ENCODE data around the gene SLC22A31. TPM values are rescaled to one million over a fixed set of nuclear protein-coding genes. Genes with fewer than 3 reads are reported as not detected.

SLC22A31 gene
- total and polyA plus RNA-seq, 2 donors (not counting 1 experiment from before 2014, with no cell fraction given) = 0.17 to 0.24 TPM

- no peak overlapping the region for H3K4me3 ChIP-seq (replicated peaks in 1 of 4; ENCODE audit: control extremely low read depth in 1 of 4, insufficient read depth in 1 of 4, low read depth in 3 of 4, low read length in 4 of 4)
- no peaks in the 10 kb centered on the region for H3K27me3 ChIP-seq (ENCODE audit: control insufficient read depth, insufficient read depth, low read length)
- peaks cover 2% of the 10 kb centered on the region for H3K79me2 ChIP-seq (ENCODE audit: control insufficient read depth, insufficient read depth, low read length)
- H3K27ac ChIP-seq (ENCODE audit: insufficient read depth, low read length) = no peak overlapping the region
- H2AFZ ChIP-seq (ENCODE audit: low read length) = no peak overlapping the region
- H4K20me1 ChIP-seq (ENCODE audit: control insufficient read depth, extremely low read depth, insufficient read depth, low read length) = no peaks in the 10 kb centered on the region
- DNase-seq (ENCODE audit: low read depth in 2 of 2) = no peak
- TF ChIP-seq EZH2 (IDR thresholded peaks at IDR 0.05; ENCODE audit: low read length, missing control alignments) (no peak), CTCF (conservative IDR thresholded peaks at IDR 0.05 in 1 of 2, IDR thresholded peaks at IDR 0.05 in 1 of 2; ENCODE audit: low read depth in 1 of 2, low read length in 2 of 2) (no peak)
- H3K9me3 ChIP-seq (ENCODE audit: control insufficient read depth, insufficient read depth, low read depth, low read length) = peaks cover 12% of the 10 kb centered on the region
- H3K36me3 ChIP-seq (ENCODE audit: control insufficient read depth, insufficient read depth, low read length) = peaks cover 46% of the 10 kb centered on the region
- no peak overlapping the region for H3K9ac ChIP-seq (ENCODE audit: insufficient read depth, low read length)
- H3K4me2 ChIP-seq (ENCODE audit: extremely low read depth, insufficient read depth, low read length) = no peak overlapping the region
- no peaks in the 10 kb centered on the region for H3K4me1 ChIP-seq (ENCODE audit: control insufficient read depth, extremely low read depth, insufficient read depth, low read length)
Observed at GRCh38 chr16:89230255-89230654, 29.9 kb upstream of the SLC22A31 start.

GRCh38 chr16:89224665-89225064, 24.3 kb upstream of the SLC22A31 start:
- H3K4me1 ChIP-seq (ENCODE audit: control insufficient read depth, extremely low read depth, insufficient read depth, low read length) = no peaks in the 10 kb centered on the region
- TF ChIP-seq EZH2 (IDR thresholded peaks at IDR 0.05; ENCODE audit: low read length, missing control alignments) (no peak), CTCF (conservative IDR thresholded peaks at IDR 0.05 in 1 of 2, IDR thresholded peaks at IDR 0.05 in 1 of 2; ENCODE audit: low read depth in 1 of 2, low read length in 2 of 2) (no peak)
- no peak overlapping the region for H2AFZ ChIP-seq (ENCODE audit: low read length)
- no peaks in the 10 kb centered on the region for H3K27me3 ChIP-seq (ENCODE audit: control insufficient read depth, insufficient read depth, low read length)
- H3K4me2 ChIP-seq (ENCODE audit: extremely low read depth, insufficient read depth, low read length) = no peak overlapping the region
- peaks cover 7% of the 10 kb centered on the region for H3K79me2 ChIP-seq (ENCODE audit: control insufficient read depth, insufficient read depth, low read length)
- peaks cover 12% of the 10 kb centered on the region for H3K9me3 ChIP-seq (ENCODE audit: control insufficient read depth, insufficient read depth, low read depth, low read length)
- no peaks in the 10 kb centered on the region for H4K20me1 ChIP-seq (ENCODE audit: control insufficient read depth, extremely low read depth, insufficient read depth, low read length)
- H3K9ac ChIP-seq (ENCODE audit: insufficient read depth, low read length) = no peak overlapping the region
- no peak for DNase-seq (ENCODE audit: low read depth in 2 of 2)
- H3K4me3 ChIP-seq (replicated peaks in 1 of 4; ENCODE audit: control extremely low read depth in 1 of 4, insufficient read depth in 1 of 4, low read depth in 3 of 4, low read length in 4 of 4) = no peak overlapping the region
- no peak overlapping the region for H3K27ac ChIP-seq (ENCODE audit: insufficient read depth, low read length)
- peaks cover 35% of the 10 kb centered on the region for H3K36me3 ChIP-seq (ENCODE audit: control insufficient read depth, insufficient read depth, low read length)

GRCh38 chr16:89222931-89223330, 22.6 kb upstream of the SLC22A31 start:
- Histone ChIP-seq H3K27ac (ENCODE audit: insufficient read depth, low read length) (no peak overlapping the region), H3K4me2 (ENCODE audit: extremely low read depth, insufficient read depth, low read length) (no peak overlapping the region), H4K20me1 (ENCODE audit: control insufficient read depth, extremely low read depth, insufficient read depth, low read length) (no peaks in the 10 kb centered on the region), H3K79me2 (ENCODE audit: control insufficient read depth, insufficient read depth, low read length) (peaks cover 12% of the 10 kb centered on the region), H3K36me3 (ENCODE audit: control insufficient read depth, insufficient read depth, low read length) (peaks cover 27% of the 10 kb centered on the region), H3K9ac (ENCODE audit: insufficient read depth, low read length) (no peak overlapping the region), H3K9me3 (ENCODE audit: control insufficient read depth, insufficient read depth, low read depth, low read length) (peaks cover 10% of the 10 kb centered on the region), H3K27me3 (ENCODE audit: control insufficient read depth, insufficient read depth, low read length) (no peaks in the 10 kb centered on the region), H2AFZ (ENCODE audit: low read length) (no peak overlapping the region), H3K4me1 (ENCODE audit: control insufficient read depth, extremely low read depth, insufficient read depth, low read length) (no peaks in the 10 kb centered on the region), H3K4me3 (replicated peaks in 1 of 4; ENCODE audit: control extremely low read depth in 1 of 4, insufficient read depth in 1 of 4, low read depth in 3 of 4, low read length in 4 of 4) (no peak overlapping the region)
- DNase-seq (ENCODE audit: low read depth in 2 of 2) = no peak
- TF ChIP-seq EZH2 (IDR thresholded peaks at IDR 0.05; ENCODE audit: low read length, missing control alignments) = no peak
- TF ChIP-seq CTCF (conservative IDR thresholded peaks at IDR 0.05 in 1 of 2, IDR thresholded peaks at IDR 0.05 in 1 of 2; ENCODE audit: low read depth in 1 of 2, low read length in 2 of 2) = no peak

Data from fibroblast of lung (primary cell).